ENCODE measurements around the gene TMC6. TPM values are rescaled to one million over a fixed set of nuclear protein-coding genes. Genes with fewer than 3 reads are reported as not detected.

Gene TMC6
- polyA plus RNA-seq, 1 of the 3 experiments (the other 2 are of a cell fraction) = 5.5 TPM

- 76% methylated on average over 13 of the region's 28 CpGs for WGBS (ENCODE audit: low lambda C conversion rate)
- Histone ChIP-seq H3K27me3 (ENCODE audit: insufficient read depth) (0 out of 2 replicates have a peak, but pooled peaks cover 6% of the 10 kb centered on the region), H3K9ac (no peak overlapping the region), H3K36me3 (replicated peaks in 1 of 2; ENCODE audit: control insufficient read depth in 1 of 2, insufficient read depth in 2 of 2, low read length in 1 of 2) (peaks cover 0 to 2% of the 10 kb centered on the region in 2 experiments), H2AFZ (ENCODE audit: low read depth) (no peak overlapping the region), H3F3A (replicated peaks; ENCODE audit: insufficient read depth) (peaks cover 4% of the 10 kb centered on the region), H3K4me1 (ENCODE audit: control insufficient read depth in 1 of 2, insufficient read depth in 2 of 2, low read depth in 1 of 2, low read length in 1 of 2) (peaks cover 0 to 8% of the 10 kb centered on the region in 2 experiments; a peak in 1 of 4 replicates), H3K4me3 (ENCODE audit: low read depth in 2 of 2, low read length in 1 of 2) (no peak overlapping the region), H3K27ac (ENCODE audit: low read depth in 2 of 2, low read length in 1 of 2) (no peak overlapping the region), H3K9me3 (no peaks in the 10 kb centered on the region), H3K79me2 (ENCODE audit: insufficient read depth) (no peaks in the 10 kb centered on the region), H3K9me2 (no peaks in the 10 kb centered on the region), H3K4me2 (no peak overlapping the region), H4K20me1 (ENCODE audit: insufficient read depth) (no peaks in the 10 kb centered on the region)
- ChIA-PET CTCF (interaction anchor here (0.6 to 10.9 kb wide), 41 partner anchors 8 to 569 kb away, joined by 3 to 131 read pairs (median 6); partner anchors contain the start of genes AFMID, SYNGR2, TK1 and TMC6), POLR2A (no interaction called here)
- DNase-seq = no peak
- TF ChIP-seq, protein P1, sequence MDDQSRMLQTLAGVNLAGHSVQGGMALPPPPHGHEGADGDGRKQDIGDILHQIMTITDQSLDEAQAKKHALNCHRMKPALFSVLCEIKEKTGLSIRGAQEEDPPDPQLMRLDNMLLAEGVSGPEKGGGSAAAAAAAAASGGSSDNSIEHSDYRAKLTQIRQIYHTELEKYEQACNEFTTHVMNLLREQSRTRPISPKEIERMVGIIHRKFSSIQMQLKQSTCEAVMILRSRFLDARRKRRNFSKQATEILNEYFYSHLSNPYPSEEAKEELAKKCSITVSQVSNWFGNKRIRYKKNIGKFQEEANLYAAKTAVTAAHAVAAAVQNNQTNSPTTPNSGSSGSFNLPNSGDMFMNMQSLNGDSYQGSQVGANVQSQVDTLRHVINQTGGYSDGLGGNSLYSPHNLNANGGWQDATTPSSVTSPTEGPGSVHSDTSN (IDR thresholded peaks at IDR 0.05) = no peak
- TF ChIP-seq RFX5 (IDR thresholded peaks at IDR 0.05; ENCODE audit: low read length) (no peak), SMC3 (IDR thresholded peaks at IDR 0.05; ENCODE audit: low read depth, low read length) (no peak), TCF12 (IDR thresholded peaks at IDR 0.05) (no peak), FOXM1 (IDR thresholded peaks at IDR 0.05; ENCODE audit: low read depth) (no peak), FOSL2 (IDR thresholded peaks at IDR 0.05; ENCODE audit: borderline replicate concordance, low read depth) (no peak)
Measured at GRCh38 chr17:78111727-78112517, 16.6 kb downstream of the TMC6 start.

GRCh38 chr17:78111016-78111726 lies 17.4 kb downstream of the TMC6 start:
- Histone ChIP-seq H3K9ac (no peak overlapping the region), H3K27ac (ENCODE audit: low read depth in 2 of 2, low read length in 1 of 2) (no peak overlapping the region), H3K79me2 (ENCODE audit: insufficient read depth) (no peaks in the 10 kb centered on the region), H4K20me1 (ENCODE audit: insufficient read depth) (no peaks in the 10 kb centered on the region), H3K27me3 (ENCODE audit: insufficient read depth) (0 out of 2 replicates have a peak, but pooled peaks cover 6% of the 10 kb centered on the region), H3F3A (replicated peaks; ENCODE audit: insufficient read depth) (peaks cover 5% of the 10 kb centered on the region), H3K4me3 (ENCODE audit: low read depth in 2 of 2, low read length in 1 of 2) (no peak overlapping the region), H3K9me3 (no peaks in the 10 kb centered on the region), H3K4me1 (ENCODE audit: control insufficient read depth in 1 of 2, insufficient read depth in 2 of 2, low read depth in 1 of 2, low read length in 1 of 2) (peaks cover 0 to 8% of the 10 kb centered on the region in 2 experiments; a peak in 1 of 4 replicates), H3K4me2 (no peak overlapping the region), H2AFZ (ENCODE audit: low read depth) (no peak overlapping the region), H3K36me3 (replicated peaks in 1 of 2; ENCODE audit: control insufficient read depth in 1 of 2, insufficient read depth in 2 of 2, low read length in 1 of 2) (peaks cover 3 to 9% of the 10 kb centered on the region in 2 experiments), H3K9me2 (no peaks in the 10 kb centered on the region)
- ChIA-PET CTCF (interaction anchor here (0.6 to 10.9 kb wide), 17 partner anchors 10 to 326 kb away, joined by 3 to 131 read pairs (median 14); partner anchors contain the start of genes AFMID, SYNGR2, TK1 and TMC6), POLR2A (no interaction called here)
- WGBS (ENCODE audit: low lambda C conversion rate) = 86% methylated on average over 17 of the region's 19 CpGs
- DNase-seq = no peak
- TF ChIP-seq USF2 (IDR thresholded peaks at IDR 0.05; ENCODE audit: borderline replicate concordance, low read depth, low read length) (no peak), FOSL2 (IDR thresholded peaks at IDR 0.05; ENCODE audit: borderline replicate concordance, low read depth) (no peak), FOXJ3 (CRISPR knock-in tag; IDR thresholded peaks at IDR 0.05) (no peak), TAF1 (IDR thresholded peaks at IDR 0.05; ENCODE audit: borderline replicate concordance, low read depth, low read length) (no peak)
- TF ChIP-seq, protein P2, sequence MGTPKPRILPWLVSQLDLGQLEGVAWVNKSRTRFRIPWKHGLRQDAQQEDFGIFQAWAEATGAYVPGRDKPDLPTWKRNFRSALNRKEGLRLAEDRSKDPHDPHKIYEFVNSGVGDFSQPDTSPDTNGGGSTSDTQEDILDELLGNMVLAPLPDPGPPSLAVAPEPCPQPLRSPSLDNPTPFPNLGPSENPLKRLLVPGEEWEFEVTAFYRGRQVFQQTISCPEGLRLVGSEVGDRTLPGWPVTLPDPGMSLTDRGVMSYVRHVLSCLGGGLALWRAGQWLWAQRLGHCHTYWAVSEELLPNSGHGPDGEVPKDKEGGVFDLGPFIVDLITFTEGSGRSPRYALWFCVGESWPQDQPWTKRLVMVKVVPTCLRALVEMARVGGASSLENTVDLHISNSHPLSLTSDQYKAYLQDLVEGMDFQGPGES (IDR thresholded peaks at IDR 0.05; ENCODE audit: low read depth, low read length) = no peak

All from SK-N-SH (cell line).